Duodenal mucosa (tissue), 2 donors: ENCODE measurements around the gene RAB40B.

Experiments used
- H3K27ac ChIP-seq: one replicate; pipeline ENCODE4 v1.7.0; 2013; ENCODE audit warnings: low read depth, low read length
- H3K27me3 ChIP-seq, 2 donors: one replicate each; pipeline ENCODE4 v1.7.0; 2013; ENCODE audit warnings: low read length in 2 of 2, control low read depth in 1 of 2; ENCODE audit not compliant: insufficient read depth in 2 of 2, control insufficient read depth in 1 of 2
- H3K36me3 ChIP-seq, 2 donors: one replicate each; pipeline ENCODE4 v1.7.0; 2013; ENCODE audit warnings: low read length in 2 of 2, control low read depth in 1 of 2; ENCODE audit not compliant: insufficient read depth in 2 of 2, control insufficient read depth in 1 of 2
- H3K4me1 ChIP-seq, 2 donors: one replicate each; pipeline ENCODE4 v1.7.0; 2013; ENCODE audit warnings: low read length in 2 of 2, control low read depth in 1 of 2; ENCODE audit not compliant: insufficient read depth in 2 of 2, control insufficient read depth in 1 of 2
- H3K4me3 ChIP-seq, 2 donors: one replicate each; pipeline ENCODE4 v1.7.0; 2013; ENCODE audit warnings: low read length in 2 of 2, low read depth in 1 of 2
- H3K9ac ChIP-seq, 2 donors: one replicate each; pipeline ENCODE4 v1.7.0; 2013; ENCODE audit warnings: low read length in 2 of 2, low read depth in 1 of 2
- H3K9me3 ChIP-seq, 2 donors: one replicate each; pipeline ENCODE4 v1.7.0; 2013; ENCODE audit warnings: low read length in 2 of 2, control low read depth in 1 of 2; ENCODE audit not compliant: control insufficient read depth in 1 of 2

The RAB40B gene

DNA sequence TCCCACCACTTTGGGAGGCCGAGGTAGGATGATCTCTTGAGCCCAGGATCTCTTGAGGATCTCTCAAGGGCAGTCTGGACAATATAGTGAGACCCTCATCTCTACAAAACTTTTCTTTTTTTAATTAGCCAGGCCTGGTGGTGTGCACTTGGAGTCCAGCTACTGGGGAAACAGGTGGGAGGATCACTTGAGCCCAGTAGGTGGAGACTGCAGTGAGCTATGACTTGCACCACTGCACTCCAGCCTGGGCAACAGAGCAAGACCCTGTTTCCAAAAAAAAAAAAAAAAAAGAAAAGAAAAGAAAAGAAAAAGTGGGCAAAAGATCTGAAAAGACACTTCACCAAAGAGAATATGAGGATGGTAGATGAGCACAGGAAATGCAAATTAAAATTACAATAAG lies 15.0 kb downstream of the RAB40B start:
- no peak overlapping the region for H3K9ac ChIP-seq
- peaks cover 13 to 19% of the 10 kb centered on the region in 2 donors for H3K4me1 ChIP-seq
- H3K27me3 ChIP-seq, result no peaks in the 10 kb centered on the region
- H3K4me3 ChIP-seq, result no peak overlapping the region
- no peak overlapping the region for H3K27ac ChIP-seq
- H3K9me3 ChIP-seq, result peaks cover 8 to 9% of the 10 kb centered on the region in 2 donors
- H3K36me3 ChIP-seq, result no peaks in the 10 kb centered on the region

DNA sequence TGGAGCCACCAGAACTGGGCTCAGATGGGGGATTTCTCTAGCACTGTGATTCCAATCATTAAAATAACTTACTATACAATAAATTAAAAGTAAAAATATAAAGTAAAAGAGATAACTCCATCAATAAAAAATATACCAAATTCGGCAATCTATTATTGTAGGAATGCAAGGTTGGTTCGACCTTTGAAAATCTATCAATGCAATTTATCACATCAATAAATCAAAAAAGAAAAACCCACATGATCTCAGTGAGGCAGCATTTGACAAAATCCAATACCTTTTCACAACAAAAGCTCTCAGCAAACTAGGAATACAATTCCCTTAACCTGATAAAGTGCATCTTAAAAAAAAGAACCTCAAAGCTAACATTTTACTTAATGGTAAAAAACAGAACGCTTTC lies 17.0 kb downstream of the RAB40B start:
- H3K36me3 ChIP-seq, result no peaks in the 10 kb centered on the region
- peaks cover 8 to 9% of the 10 kb centered on the region in 2 donors for H3K9me3 ChIP-seq
- no peaks in the 10 kb centered on the region for H3K27me3 ChIP-seq
- H3K27ac ChIP-seq, result no peak overlapping the region
- H3K4me3 ChIP-seq, result no peak overlapping the region
- H3K9ac ChIP-seq, result no peak overlapping the region
- H3K4me1 ChIP-seq, result peaks cover 8% of the 10 kb centered on the region in 2 donors

- H3K27ac ChIP-seq, result no peak overlapping the region
- H3K9me3 ChIP-seq, result peaks cover 8 to 9% of the 10 kb centered on the region in 2 donors
- no peak overlapping the region for H3K4me3 ChIP-seq
- H3K4me1 ChIP-seq, result peaks cover 5% of the 10 kb centered on the region in 2 donors
- H3K36me3 ChIP-seq, result no peaks in the 10 kb centered on the region
- H3K9ac ChIP-seq, result no peak overlapping the region
- no peaks in the 10 kb centered on the region for H3K27me3 ChIP-seq
These were observed 18.7 kb downstream of the RAB40B start for GRCh38 chr17:82679586-82680465.

- Histone ChIP-seq H3K9me3 (peaks cover 8 to 9% of the 10 kb centered on the region in 2 donors), H3K9ac (no peak overlapping the region), H3K4me1 (peaks cover 0 to 5% of the 10 kb centered on the region in 2 donors), H3K27ac (no peak overlapping the region), H3K36me3 (no peaks in the 10 kb centered on the region), H3K27me3 (no peaks in the 10 kb centered on the region), H3K4me3 (no peak overlapping the region)
These were observed 20.1 kb downstream of the RAB40B start for GRCh38 chr17:82678265-82678891.

GRCh38 chr17:82677353-82677925 lies 21.1 kb downstream of the RAB40B start:
- no peaks in the 10 kb centered on the region for H3K36me3 ChIP-seq
- no peak overlapping the region for H3K9ac ChIP-seq
- peaks cover 8 to 9% of the 10 kb centered on the region in 2 donors for H3K9me3 ChIP-seq
- H3K4me1 ChIP-seq, result peaks cover 0 to 5% of the 10 kb centered on the region in 2 donors
- no peak overlapping the region for H3K27ac ChIP-seq
- no peaks in the 10 kb centered on the region for H3K27me3 ChIP-seq
- H3K4me3 ChIP-seq, result no peak overlapping the region

GRCh38 chr17:82675476-82676245 lies 22.8 kb downstream of the RAB40B start:
- Histone ChIP-seq H3K27me3 (no peaks in the 10 kb centered on the region), H3K36me3 (no peaks in the 10 kb centered on the region), H3K4me3 (no peak overlapping the region), H3K9ac (no peak overlapping the region), H3K4me1 (peaks cover 0 to 5% of the 10 kb centered on the region in 2 donors), H3K27ac (no peak overlapping the region), H3K9me3 (no peaks in the 10 kb centered on the region)

DNA sequence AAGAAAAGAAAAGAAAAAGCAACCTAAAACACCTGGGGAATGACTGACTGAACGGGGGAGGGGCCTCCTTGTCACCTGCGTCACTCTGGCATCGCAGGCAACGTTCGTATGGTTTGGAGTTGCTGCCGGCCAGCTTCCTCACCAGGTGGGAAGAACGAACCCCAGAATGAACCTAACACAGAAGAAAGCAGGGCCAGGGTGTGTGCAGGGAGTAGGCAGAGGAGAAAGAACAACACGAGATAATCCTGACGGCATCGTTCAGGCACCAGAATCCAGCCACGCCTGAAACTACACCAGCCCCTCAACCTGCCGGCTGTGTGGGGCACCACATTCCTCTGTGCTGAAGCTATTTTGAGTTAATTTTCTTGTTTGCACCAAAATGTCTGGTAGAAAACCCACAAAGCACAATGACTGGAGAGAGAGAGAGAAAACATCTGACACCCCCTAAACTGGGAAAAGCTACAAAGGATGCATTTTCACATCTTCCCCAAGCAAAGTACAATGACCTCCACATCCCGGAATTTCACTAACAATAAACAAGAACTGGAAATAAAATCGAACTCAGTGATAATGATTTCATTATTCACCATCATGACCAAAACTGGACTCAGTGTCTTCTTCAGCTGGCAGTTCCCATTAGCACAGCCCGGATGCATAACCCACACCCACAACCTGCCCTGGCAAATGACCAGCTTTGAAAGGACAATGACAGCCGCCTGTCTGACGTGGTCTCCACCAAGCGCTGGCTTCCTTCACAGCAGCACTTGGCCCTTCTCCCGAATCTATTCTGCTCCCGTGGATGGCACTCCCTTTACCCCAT lies 23.6 kb downstream of the RAB40B start:
- no peaks in the 10 kb centered on the region for H3K27me3 ChIP-seq
- no peaks in the 10 kb centered on the region for H3K9me3 ChIP-seq
- no peaks in the 10 kb centered on the region for H3K36me3 ChIP-seq
- H3K9ac ChIP-seq, result no peak overlapping the region
- H3K4me1 ChIP-seq, result peaks cover 0 to under 1% of the 10 kb centered on the region in 2 donors
- no peak overlapping the region for H3K27ac ChIP-seq
- no peak overlapping the region for H3K4me3 ChIP-seq

- no peak overlapping the region for H3K4me3 ChIP-seq
- peaks cover 0 to 6% of the 10 kb centered on the region in 2 donors for H3K4me1 ChIP-seq
- H3K27ac ChIP-seq, result no peak overlapping the region
- no peaks in the 10 kb centered on the region for H3K9me3 ChIP-seq
- no peak overlapping the region for H3K9ac ChIP-seq
- H3K27me3 ChIP-seq, result no peaks in the 10 kb centered on the region
- no peaks in the 10 kb centered on the region for H3K36me3 ChIP-seq
These were observed 27.6 kb downstream of the RAB40B start for GRCh38 chr17:82670661-82671450.

DNA sequence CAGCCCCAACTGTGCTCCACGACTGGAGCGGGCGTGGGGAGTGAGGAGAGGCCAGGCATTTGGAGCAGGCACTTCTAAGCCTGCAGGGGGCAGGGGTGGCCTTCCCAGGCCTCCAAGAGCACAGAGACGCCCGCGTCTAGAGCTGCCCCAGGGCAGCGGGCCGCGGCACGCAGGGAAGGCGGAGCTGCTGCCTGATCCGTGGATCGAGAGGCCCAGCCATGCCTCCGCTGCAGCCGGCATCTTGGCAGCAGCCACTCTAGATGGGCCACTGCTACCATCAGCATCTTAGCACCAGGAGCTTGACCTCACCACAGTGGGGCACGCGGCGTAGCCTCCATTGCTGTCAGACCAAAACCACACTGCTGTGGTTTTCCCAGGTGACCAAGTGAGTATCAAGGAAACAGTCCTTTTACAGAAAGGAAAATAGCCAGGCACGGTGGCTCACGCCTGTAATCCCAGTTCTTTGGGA lies 29.8 kb downstream of the RAB40B start:
- Histone ChIP-seq H3K4me1 (peaks cover 0 to 6% of the 10 kb centered on the region in 2 donors), H3K4me3 (peak overlapping the region in 1 of 2 donors; percentile 22), H3K27ac (no peak overlapping the region), H3K9me3 (no peaks in the 10 kb centered on the region), H3K9ac (no peak overlapping the region), H3K27me3 (no peaks in the 10 kb centered on the region), H3K36me3 (no peaks in the 10 kb centered on the region)
